ENCODE results near the gene ARPC1B.

ARPC1B gene

GRCh38 chr7:99366646-99367045, 7.9 kb upstream of the ARPC1B start:
- Histone ChIP-seq H3K36me3 (peaks cover 49% of the 10 kb centered on the region), H3K27me3 (no peaks in the 10 kb centered on the region), H3K9me3 (no peaks in the 10 kb centered on the region; the same call in 1 of the 2 replicates), H3K4me3 (ENCODE audit: low read depth, low read length) (no peak overlapping the region), H3K4me1 (no peaks in the 10 kb centered on the region)
- no peak for DNase-seq
- no peak for TF ChIP-seq CTCF (IDR thresholded peaks at IDR 0.05; ENCODE audit: low read depth, low read length)

- no peaks in the 10 kb centered on the region for H3K9me3 ChIP-seq
- no peaks in the 10 kb centered on the region for H3K4me1 ChIP-seq
- TF ChIP-seq CTCF (IDR thresholded peaks at IDR 0.05; ENCODE audit: low read depth, low read length), result no peak
- H3K27me3 ChIP-seq, result no peaks in the 10 kb centered on the region
- H3K4me3 ChIP-seq (ENCODE audit: low read depth, low read length), result no peak overlapping the region
- peaks cover 33% of the 10 kb centered on the region for H3K36me3 ChIP-seq
- DNase-seq, result no peak
Measured at GRCh38 chr7:99368750-99369389, 5.7 kb upstream of the ARPC1B start.

- TF ChIP-seq CTCF (IDR thresholded peaks at IDR 0.05; ENCODE audit: low read depth, low read length), result no peak
- no peak for DNase-seq
- Histone ChIP-seq H3K4me1 (peaks cover 3% of the 10 kb centered on the region; the same call in 1 of the 2 replicates), H3K36me3 (peaks cover 23% of the 10 kb centered on the region), H3K27me3 (no peaks in the 10 kb centered on the region), H3K4me3 (ENCODE audit: low read depth, low read length) (no peak overlapping the region), H3K9me3 (no peaks in the 10 kb centered on the region)
Measured at GRCh38 chr7:99369767-99370391, 4.7 kb upstream of the ARPC1B start.

GRCh38 chr7:99371376-99371920, 3.1 kb upstream of the ARPC1B start:
- no peak for TF ChIP-seq CTCF (IDR thresholded peaks at IDR 0.05; ENCODE audit: low read depth, low read length)
- Histone ChIP-seq H3K4me3 (ENCODE audit: low read depth, low read length) (no peak overlapping the region), H3K4me1 (peaks cover 3% of the 10 kb centered on the region; the same call in 1 of the 2 replicates), H3K9me3 (no peaks in the 10 kb centered on the region), H3K27me3 (no peaks in the 10 kb centered on the region), H3K36me3 (peaks cover 11% of the 10 kb centered on the region)
- no peak for DNase-seq

GRCh38 chr7:99372275-99373090, 2.0 kb upstream of the ARPC1B start:
- no peak overlapping the region for H3K4me3 ChIP-seq (ENCODE audit: low read depth, low read length)
- no peaks in the 10 kb centered on the region for H3K9me3 ChIP-seq
- no peaks in the 10 kb centered on the region for H3K27me3 ChIP-seq
- DNase-seq, result no peak
- peaks cover 3% of the 10 kb centered on the region; the same call in 1 of the 2 replicates for H3K4me1 ChIP-seq
- H3K36me3 ChIP-seq, result peaks cover under 1% of the 10 kb centered on the region
- TF ChIP-seq CTCF (IDR thresholded peaks at IDR 0.05; ENCODE audit: low read depth, low read length), result no peak

All from BE2C (cell line).